HG03575 (cell line): ENCODE measurements around the gene FBXL14.

Experiments
- ATAC-seq: cut with Tn5 transposase; IDR thresholded peaks from one replicate; pipeline ENCODE4 v1.9.1; 2021; ENCODE audit not compliant: unreplicated experiment, insufficient number of reproducible peaks, low FRiP score; ENCODE audit errors: extremely low read depth

Gene FBXL14

GRCh38 chr12:1594261-1595025, at the start of gene FBXL14:
Gene FBXL14, minus strand, starts transcription at chr12:1594581. Its CDS starts 515 bp downstream, at chr12:1594066.
- no peak for ATAC-seq

- no peak for ATAC-seq
Measured at GRCh38 chr12:1643905-1644533, 49.6 kb upstream of the FBXL14 start.

- no peak for ATAC-seq
Measured at GRCh38 chr12:1643043-1643442, 48.7 kb upstream of the FBXL14 start.

GRCh38 chr12:1642513-1642912, 48.1 kb upstream of the FBXL14 start:
- ATAC-seq: no peak

- no peak for ATAC-seq
Measured at GRCh38 chr12:1640328-1641234, 46.2 kb upstream of the FBXL14 start.

- ATAC-seq: no peak
Measured at GRCh38 chr12:1639538-1639937, 45.2 kb upstream of the FBXL14 start.

GRCh38 chr12:1638203-1638602, 43.8 kb upstream of the FBXL14 start:
- ATAC-seq: no peak

- no peak for ATAC-seq
Measured at GRCh38 chr12:1635301-1636095, 41.1 kb upstream of the FBXL14 start.

GRCh38 chr12:1634590-1635191, 40.3 kb upstream of the FBXL14 start:
- no peak for ATAC-seq

- no peak for ATAC-seq
Measured at GRCh38 chr12:1634149-1634548, 39.8 kb upstream of the FBXL14 start.

GRCh38 chr12:1633459-1633858, 39.1 kb upstream of the FBXL14 start:
- ATAC-seq: no peak

GRCh38 chr12:1632702-1633101, 38.3 kb upstream of the FBXL14 start:
- ATAC-seq: no peak

- no peak for ATAC-seq
Measured at GRCh38 chr12:1630827-1631591, 36.6 kb upstream of the FBXL14 start.

- ATAC-seq: no peak
Measured at GRCh38 chr12:1630133-1630826, 35.9 kb upstream of the FBXL14 start.

GRCh38 chr12:1629338-1630132, 35.2 kb upstream of the FBXL14 start:
- no peak for ATAC-seq

GRCh38 chr12:1628666-1629337, 34.4 kb upstream of the FBXL14 start, which contains the start of gene WNT5B:
Gene WNT5B, plus strand, starts transcription at chr12:1629231. Its CDS starts 2,124 bp downstream, at chr12:1631355.
- ATAC-seq: no peak
